Mucosa of rectum (tissue), 2 donors: ENCODE measurements around the gene ACTMAP.
"Not testable (repeated sequence)": the region's sequence is repeated elsewhere in the genome, so short reads cannot be mapped to it uniquely, and the experiment has no call there.

ENCODE experiments used
- H3K27ac ChIP-seq, 2 donors: one replicate each; pipeline ENCODE4 v1.7.0; 2013; ENCODE audit warnings: inconsistent platforms in 2 of 2, low read depth in 2 of 2, low read length in 2 of 2
- H3K27me3 ChIP-seq, 2 donors: one replicate each; pipeline ENCODE4 v1.7.0; 2013; ENCODE audit warnings: low read length in 2 of 2; ENCODE audit not compliant: control insufficient read depth in 2 of 2, insufficient read depth in 2 of 2
- H3K36me3 ChIP-seq, 2 donors: one replicate each; pipeline ENCODE4 v1.7.0; 2013; ENCODE audit warnings: low read length in 2 of 2; ENCODE audit not compliant: control insufficient read depth in 2 of 2, insufficient read depth in 2 of 2
- H3K4me1 ChIP-seq, 2 donors: one replicate each; pipeline ENCODE4 v1.7.0; 2013; ENCODE audit warnings: low read length in 2 of 2, mild to moderate bottlenecking in 1 of 2; ENCODE audit not compliant: control insufficient read depth in 2 of 2, insufficient read depth in 2 of 2
- H3K4me3 ChIP-seq, 2 donors: one replicate each; pipeline ENCODE4 v1.7.0; 2013; ENCODE audit warnings: low read length in 2 of 2
- H3K9ac ChIP-seq, 2 donors: one replicate each; pipeline ENCODE4 v1.7.0; 2013; ENCODE audit warnings: low read length in 2 of 2, low read depth in 1 of 2, mild to moderate bottlenecking in 1 of 2
- H3K9me3 ChIP-seq, 2 donors: one replicate each; pipeline ENCODE4 v1.7.0; 2013; ENCODE audit warnings: low read length in 2 of 2; ENCODE audit not compliant: control insufficient read depth in 2 of 2
- donor health status: healthy.
- donor health status: Normal muscosa, but diverticular disease.

The ACTMAP gene

DNA sequence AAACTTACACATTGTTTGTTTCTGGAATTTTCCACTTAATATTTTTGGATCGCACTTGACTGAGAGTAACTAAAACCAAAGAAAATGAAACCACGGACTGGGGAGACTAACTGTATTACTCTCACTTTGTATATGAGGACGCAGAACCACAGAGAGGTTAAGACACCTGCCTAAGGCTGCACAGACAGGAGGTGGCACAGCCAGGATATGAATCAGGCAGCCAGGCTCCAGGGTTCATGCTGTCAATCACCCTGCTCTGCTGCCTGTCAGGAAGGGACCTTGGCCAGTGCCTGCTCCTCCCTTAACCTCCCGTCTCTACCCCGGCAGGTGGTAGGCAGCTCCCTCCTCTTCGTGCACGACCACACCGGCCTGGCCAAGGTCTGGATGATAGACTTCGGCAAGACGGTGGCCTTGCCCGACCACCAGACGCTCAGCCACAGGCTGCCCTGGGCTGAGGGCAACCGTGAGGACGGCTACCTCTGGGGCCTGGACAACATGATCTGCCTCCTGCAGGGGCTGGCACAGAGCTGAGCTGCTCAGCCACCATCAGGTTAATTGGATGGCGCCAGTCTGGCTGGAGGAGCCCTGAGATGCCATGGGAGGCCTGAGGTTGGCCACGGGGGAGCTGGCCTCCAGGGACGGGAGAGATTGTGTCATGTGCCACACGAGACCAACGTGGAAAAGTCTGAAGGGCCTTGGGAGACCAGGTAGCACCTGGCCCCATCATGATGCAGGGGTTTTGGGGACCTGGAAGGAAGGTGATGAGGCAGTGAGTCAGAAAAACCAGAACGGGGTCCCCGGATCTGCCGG lies 11.0 kb downstream of the ACTMAP start:
- Histone ChIP-seq H3K4me3 (no peak overlapping the region), H3K9ac (no peak overlapping the region), H3K27ac (no peak overlapping the region)

DNA sequence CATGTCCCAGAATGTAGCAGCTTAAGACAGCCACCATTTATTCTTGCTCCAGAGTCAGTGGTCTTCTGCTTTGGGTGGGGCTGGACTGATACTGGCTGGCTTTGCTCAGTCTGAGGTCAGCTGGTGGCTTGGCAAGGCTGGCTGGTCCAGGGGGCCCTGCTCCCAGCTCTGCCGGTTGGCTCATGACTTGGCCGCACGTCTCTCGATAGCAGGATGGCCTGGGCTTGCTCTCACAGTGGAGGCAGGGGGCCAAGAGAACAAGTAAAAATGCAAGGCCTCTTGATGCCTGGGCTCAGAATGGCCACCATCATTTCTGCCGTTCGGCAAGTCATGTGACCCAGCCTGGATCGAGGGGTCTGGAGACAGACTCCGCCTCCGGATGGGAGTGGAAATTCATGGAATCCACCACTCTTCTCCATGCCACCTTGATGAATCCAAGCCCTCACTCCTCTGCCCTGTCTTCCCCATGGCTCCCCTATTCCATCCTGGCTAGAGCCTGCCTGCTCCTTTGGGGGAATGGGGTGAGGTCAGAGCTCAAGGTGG lies 13.1 kb downstream of the ACTMAP start:
- Histone ChIP-seq H3K9ac (no peak overlapping the region), H3K27ac (peak overlapping the region in 1 of 2 donors; percentile 32), H3K36me3 (peaks cover 29 to 60% of the 10 kb centered on the region in 2 donors), H3K9me3 (no peaks in the 10 kb centered on the region), H3K4me3 (peak overlapping the region in 1 of 2 donors; percentile 7), H3K27me3 (no peaks in the 10 kb centered on the region), H3K4me1 (peaks cover 4 to 5% of the 10 kb centered on the region in 2 donors)

More for the DNA sequence above, 11.0 kb downstream of the ACTMAP start:
- H3K9me3 ChIP-seq: no peaks in the 10 kb centered on the region
- peaks cover 13 to 45% of the 10 kb centered on the region in 2 donors for H3K36me3 ChIP-seq
- H3K4me1 ChIP-seq: peaks cover 4 to 5% of the 10 kb centered on the region in 2 donors
- no peaks in the 10 kb centered on the region for H3K27me3 ChIP-seq

DNA sequence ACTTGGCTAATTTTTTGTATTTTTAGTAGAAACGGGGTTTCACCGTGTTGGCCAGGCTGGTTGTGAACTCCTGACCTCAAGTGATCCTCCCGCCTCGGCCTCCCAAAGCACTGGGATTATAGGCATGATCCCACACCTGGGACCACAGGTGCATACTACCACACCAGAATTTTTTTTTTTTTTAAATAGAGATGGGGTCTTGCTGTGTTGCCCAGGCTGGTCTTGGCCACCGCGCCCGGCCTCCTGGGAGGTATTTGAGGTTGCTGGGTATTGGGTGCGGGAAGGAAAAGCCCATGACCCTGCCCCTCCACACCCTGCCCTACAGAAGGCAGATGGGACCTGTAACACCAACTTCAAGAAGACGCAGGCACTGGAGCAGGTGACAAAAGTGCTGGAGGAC lies 13.6 kb downstream of the ACTMAP start:
- no peaks in the 10 kb centered on the region for H3K9me3 ChIP-seq
- H3K9ac ChIP-seq: no peak overlapping the region
- peaks cover 4 to 5% of the 10 kb centered on the region in 2 donors for H3K4me1 ChIP-seq
- H3K27ac ChIP-seq: peak overlapping the region in 1 of 2 donors; percentile 38
- peaks cover 29 to 60% of the 10 kb centered on the region in 2 donors for H3K36me3 ChIP-seq
- H3K4me3 ChIP-seq: peak overlapping the region in 1 of 2 donors; percentile 7
- no peaks in the 10 kb centered on the region for H3K27me3 ChIP-seq

DNA sequence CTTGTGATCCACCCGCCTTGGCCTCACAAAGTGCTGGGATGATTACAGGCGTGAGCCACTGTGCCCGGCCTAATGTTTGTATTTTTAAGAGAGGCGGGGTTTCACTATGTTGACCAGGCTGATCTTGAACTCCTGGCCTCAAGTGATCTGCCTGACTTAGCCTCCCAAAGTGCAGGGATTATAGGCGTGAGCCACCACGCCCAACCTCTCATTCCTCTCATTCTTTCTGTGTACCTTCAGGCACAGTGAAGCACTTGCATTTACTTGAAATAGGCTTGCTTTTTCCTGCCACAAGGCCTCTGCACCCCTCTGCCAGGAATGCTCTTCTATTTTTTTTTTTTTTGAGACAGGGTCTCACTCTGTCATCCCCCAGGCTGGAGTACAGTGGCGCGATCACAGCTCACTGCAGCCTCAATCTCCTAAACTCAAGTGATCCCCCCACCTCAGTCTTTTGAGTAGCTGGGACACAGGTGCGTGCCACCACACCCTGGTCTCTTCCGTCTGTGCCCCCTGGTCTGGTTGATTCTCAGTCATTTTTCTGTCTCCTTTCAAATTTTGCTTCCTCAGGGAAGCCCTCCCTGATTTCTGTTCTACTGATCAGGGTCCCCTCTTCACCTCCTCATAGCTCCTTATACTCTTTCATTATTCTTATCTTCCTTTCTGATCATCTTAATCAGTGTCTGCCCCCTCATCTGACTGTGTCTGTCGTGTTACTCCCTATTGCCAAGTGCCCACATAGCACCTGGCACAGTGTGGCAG lies 15.1 kb downstream of the ACTMAP start:
- Histone ChIP-seq H3K27me3 (no peaks in the 10 kb centered on the region), H3K4me1 (peaks cover 4 to 5% of the 10 kb centered on the region in 2 donors), H3K4me3 (no peak overlapping the region), H3K27ac (peak overlapping the region; percentile 59 to 77), H3K9ac (peak overlapping the region in 1 of 2 donors; percentile 38), H3K9me3 (no peaks in the 10 kb centered on the region), H3K36me3 (peaks cover 38 to 69% of the 10 kb centered on the region in 2 donors)

DNA sequence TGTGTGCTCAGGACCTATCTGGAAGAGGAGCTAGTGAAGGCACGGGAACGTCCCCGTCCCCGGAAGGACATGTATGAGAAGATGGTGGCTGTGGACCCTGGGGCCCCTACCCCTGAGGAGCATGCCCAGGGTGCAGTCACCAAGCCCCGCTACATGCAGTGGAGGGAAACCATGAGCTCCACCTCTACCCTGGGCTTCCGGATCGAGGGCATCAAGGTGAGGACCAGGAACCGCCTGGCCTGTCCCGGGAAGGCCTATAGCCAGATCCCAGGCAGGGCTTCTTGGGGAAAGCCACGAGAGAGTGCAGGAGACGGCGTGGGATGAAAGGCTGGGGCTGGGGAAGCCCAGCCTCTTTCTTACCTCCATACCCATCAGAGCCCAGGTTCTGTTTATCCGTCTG lies 17.1 kb downstream of the ACTMAP start:
- Histone ChIP-seq H3K36me3 (peaks cover 40 to 57% of the 10 kb centered on the region in 2 donors), H3K9me3 (no peaks in the 10 kb centered on the region), H3K27ac (no peak overlapping the region), H3K9ac (no peak overlapping the region), H3K4me1 (peaks cover 2 to 5% of the 10 kb centered on the region in 2 donors), H3K27me3 (no peaks in the 10 kb centered on the region), H3K4me3 (no peak overlapping the region)

DNA sequence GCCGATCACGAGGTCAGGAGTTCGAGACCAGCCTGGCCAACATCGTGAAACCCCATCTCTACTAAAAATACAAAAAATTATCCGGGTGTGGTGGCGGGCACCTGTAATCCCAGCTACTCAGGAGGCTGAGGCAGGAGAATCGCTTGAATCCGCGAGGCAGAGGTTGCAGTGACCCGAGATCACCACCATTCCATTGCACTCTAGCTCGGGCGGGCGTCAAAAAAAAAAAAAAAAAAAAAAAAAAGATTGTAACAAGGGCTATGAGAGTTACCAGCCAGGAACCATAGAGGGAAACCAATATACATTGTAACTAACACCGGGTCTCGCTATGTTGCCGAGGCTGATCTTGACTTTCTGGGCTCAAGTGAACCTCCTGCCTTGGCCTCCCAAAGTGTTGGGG lies 18.0 kb downstream of the ACTMAP start:
- H3K9ac ChIP-seq, H3K9me3 ChIP-seq, H3K27ac ChIP-seq, H3K4me3 ChIP-seq, H3K4me1 ChIP-seq, H3K27me3 ChIP-seq: not testable (repeated sequence)
- peaks cover 35 to 60% of the 10 kb centered on the region in 2 donors for H3K36me3 ChIP-seq

DNA sequence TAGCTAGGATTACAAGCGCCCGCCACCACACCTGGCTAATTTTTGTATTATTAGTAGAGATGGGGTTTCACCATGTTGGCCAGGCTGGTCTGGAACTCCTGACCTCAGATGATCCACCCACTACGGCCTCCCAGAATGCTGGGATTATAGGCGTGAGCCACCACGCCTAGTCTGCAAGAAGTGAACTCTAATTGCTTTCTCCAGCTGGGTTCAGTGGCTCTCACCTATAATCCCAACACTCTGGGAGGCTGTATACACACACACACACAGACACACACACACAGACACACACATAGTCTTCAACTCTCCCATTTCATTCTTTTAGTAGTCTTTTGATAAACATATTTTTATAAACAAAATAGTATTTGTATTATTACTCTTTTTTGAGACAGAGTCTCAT lies 20.2 kb downstream of the ACTMAP start:
- H3K9ac ChIP-seq, H3K27me3 ChIP-seq, H3K4me3 ChIP-seq, H3K4me1 ChIP-seq, H3K9me3 ChIP-seq, H3K27ac ChIP-seq: not testable (repeated sequence)
- H3K36me3 ChIP-seq: peaks cover 47 to 59% of the 10 kb centered on the region in 2 donors

DNA sequence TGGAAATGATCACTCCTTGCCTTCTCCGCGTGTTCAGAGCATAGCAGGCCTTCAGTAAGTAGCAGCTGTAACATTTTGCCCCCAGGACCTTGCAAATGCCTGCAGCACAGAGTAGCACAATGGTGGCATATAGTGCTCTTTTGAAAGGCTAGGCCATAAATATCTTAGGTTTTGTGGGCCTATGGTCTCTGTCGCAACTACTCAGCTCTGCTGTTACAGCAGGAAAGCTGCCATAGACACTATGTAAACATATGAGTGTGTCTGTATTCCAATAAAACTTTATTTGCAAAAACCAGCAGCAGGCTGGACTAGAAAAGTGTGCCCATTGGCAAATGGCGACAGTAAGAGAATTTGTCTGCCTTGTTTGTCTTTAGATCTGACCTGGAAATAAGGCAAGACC lies 24.0 kb downstream of the ACTMAP start:
- Histone ChIP-seq H3K4me1 (peaks cover 0 to under 1% of the 10 kb centered on the region in 2 donors), H3K27ac (no peak overlapping the region), H3K9me3 (no peaks in the 10 kb centered on the region), H3K36me3 (peaks cover 43 to 51% of the 10 kb centered on the region in 2 donors), H3K4me3 (no peak overlapping the region), H3K27me3 (no peaks in the 10 kb centered on the region), H3K9ac (no peak overlapping the region)

DNA sequence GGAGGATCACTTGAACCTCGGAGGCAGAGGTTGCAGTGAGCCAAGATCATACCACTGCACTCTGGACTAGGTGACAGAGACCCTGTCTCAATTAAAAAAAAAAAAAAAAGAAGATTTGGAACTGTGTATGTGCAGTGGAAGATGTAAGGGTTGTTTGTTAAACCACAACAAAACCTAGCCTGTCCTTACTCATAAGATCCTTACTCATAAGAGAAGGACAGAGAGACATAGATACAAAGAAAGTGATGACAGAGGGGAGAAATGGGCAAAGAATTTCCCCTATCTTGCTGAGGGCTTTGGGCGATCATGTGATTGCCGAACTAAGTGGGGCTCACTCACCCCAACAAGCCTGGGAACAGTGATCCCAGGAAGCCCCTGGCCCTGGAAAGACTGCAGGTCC lies 25.4 kb downstream of the ACTMAP start:
- Histone ChIP-seq H3K4me1 (peaks cover 12 to 13% of the 10 kb centered on the region in 2 donors), H3K27ac (no peak overlapping the region), H3K36me3 (peaks cover 30 to 38% of the 10 kb centered on the region in 2 donors)

DNA sequence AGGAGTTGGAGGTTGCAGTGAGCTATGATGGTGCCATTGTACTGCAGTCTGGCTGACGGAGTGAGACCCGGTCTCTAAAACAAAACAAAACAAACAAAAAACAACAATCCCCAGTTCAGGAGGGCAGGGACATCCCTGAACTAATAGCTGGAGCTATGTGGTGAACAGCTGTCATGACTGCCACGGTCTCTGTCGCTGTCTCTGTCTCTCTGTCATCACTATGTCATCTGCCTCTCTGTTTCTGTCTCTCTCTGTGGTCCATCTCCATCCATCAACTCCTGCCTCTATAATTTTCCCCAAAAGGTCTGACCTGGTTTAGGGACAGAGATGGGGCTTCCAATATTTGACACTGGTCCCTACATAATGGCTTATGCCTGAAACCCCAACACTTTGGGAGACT lies 26.0 kb downstream of the ACTMAP start:
- no peak overlapping the region for H3K9ac ChIP-seq
- H3K4me3 ChIP-seq: no peak overlapping the region
- H3K27ac ChIP-seq: no peak overlapping the region
- peaks cover 30 to 38% of the 10 kb centered on the region in 2 donors for H3K36me3 ChIP-seq
- peaks cover 17 to 19% of the 10 kb centered on the region in 2 donors for H3K4me1 ChIP-seq
- H3K9me3 ChIP-seq: no peaks in the 10 kb centered on the region
- H3K27me3 ChIP-seq: no peaks in the 10 kb centered on the region

More for the DNA sequence above, 25.4 kb downstream of the ACTMAP start:
- H3K9ac ChIP-seq: no peak overlapping the region
- H3K4me3 ChIP-seq: no peak overlapping the region
- H3K27me3 ChIP-seq: no peaks in the 10 kb centered on the region
- no peaks in the 10 kb centered on the region for H3K9me3 ChIP-seq
